ENCODE measurements around the gene TIGD4. TPM values are rescaled to one million over a fixed set of nuclear protein-coding genes. Genes with fewer than 3 reads are reported as not detected.

Gene TIGD4
- total RNA-seq, 1 experiment from 2014 or later, result 2.0 TPM

GRCh38 chr4:152773953-152774352 lies 5.6 kb downstream of the TIGD4 start:
- H2AK5ac ChIP-seq (ENCODE audit: insufficient read length, low read length), result no peak overlapping the region
- no peak overlapping the region for H3K4ac ChIP-seq (ENCODE audit: low read depth, low read length)
- no peak overlapping the region for H3K9ac ChIP-seq (ENCODE audit: extremely low read depth, insufficient read length, low read length)
- no peaks in the 10 kb centered on the region for H3K9me3 ChIP-seq (ENCODE audit: control insufficient read depth, low read depth, low read length)
- H2BK20ac ChIP-seq (ENCODE audit: low read depth, low read length, poor library complexity, severe bottlenecking), result no peak overlapping the region
- Mint-ChIP-seq H3K36me3 (ENCODE audit: insufficient read depth in 1 of 3, low read depth in 3 of 3) (no peaks in the 10 kb centered on the region), H3K27me3 (ENCODE audit: low read depth) (no peaks in the 10 kb centered on the region), H3K4me3 (no peak overlapping the region), H3K9me3 (no peaks in the 10 kb centered on the region), H3K27ac (peak overlapping the region in 1 of 3 experiments; percentile 29; a peak in 1 of 7 replicates), H3K4me1 (peaks cover 9 to 10% of the 10 kb centered on the region in 2 experiments)
- no peak overlapping the region for H3K18ac ChIP-seq (ENCODE audit: insufficient read length, low read depth, low read length)
- H2BK5ac ChIP-seq (ENCODE audit: insufficient read length, low read length), result no peak overlapping the region
- no peak overlapping the region for H4K8ac ChIP-seq (replicated peaks; ENCODE audit: insufficient read length, low read depth, low read length)
- no peak overlapping the region for H3K4me2 ChIP-seq (ENCODE audit: insufficient read depth, insufficient read length, low read length)
- H3K23ac ChIP-seq (ENCODE audit: insufficient read length, low read depth, low read length), result no peak overlapping the region
- H2BK12ac ChIP-seq (ENCODE audit: insufficient read length, low read depth, low read length), result no peak overlapping the region
- no peak overlapping the region for H2BK120ac ChIP-seq (ENCODE audit: low read depth, low read length, poor library complexity, severe bottlenecking)
- H4K5ac ChIP-seq (ENCODE audit: insufficient read length, low read depth, low read length), result no peak overlapping the region
- H2BK15ac ChIP-seq (ENCODE audit: low read depth, low read length), result no peak overlapping the region
- H3K23me2 ChIP-seq (ENCODE audit: insufficient read length, low read depth, low read length, poor library complexity, severe bottlenecking), result peaks cover 3% of the 10 kb centered on the region
- no peak overlapping the region for H3K14ac ChIP-seq (ENCODE audit: insufficient read depth, low read length)
- no peaks in the 10 kb centered on the region for H3K79me1 ChIP-seq (ENCODE audit: insufficient read depth, low read depth, low read length, poor library complexity, severe bottlenecking)
- H3K27me3 ChIP-seq (ENCODE audit: insufficient read depth, low read length), result no peaks in the 10 kb centered on the region
- no peak overlapping the region for H4K91ac ChIP-seq (ENCODE audit: insufficient read length, low read depth, low read length)
- H4K20me1 ChIP-seq (ENCODE audit: control insufficient read depth, insufficient read depth, insufficient read length), result no peaks in the 10 kb centered on the region
- no peak overlapping the region for H3T11ph ChIP-seq (ENCODE audit: low read length)
- no peaks in the 10 kb centered on the region for H3K79me2 ChIP-seq (ENCODE audit: insufficient read depth, low read length)
- H3K27ac ChIP-seq (ENCODE audit: insufficient read length, low read depth, low read length), result no peak overlapping the region
- no CpG with 5 or more reads among the region's 1 CpG for WGBS (ENCODE audit: extremely low coverage, insufficient read length, low lambda C conversion rate)
- no peak overlapping the region for H3K56ac ChIP-seq (ENCODE audit: insufficient read length, low read depth, low read length)
- DNase-seq, result no peak
- no peak for TF ChIP-seq CTCF (conservative IDR thresholded peaks at IDR 0.05)
- H2AFZ ChIP-seq (ENCODE audit: low read length), result no peak overlapping the region
- no peaks in the 10 kb centered on the region for H3K4me1 ChIP-seq (ENCODE audit: insufficient read depth, low read length)

Measured in H9 (cell line).